KMS-11 (cell line): Measurements from ENCODE around the gene RIOK3.

Experiments used
- H2AFZ ChIP-seq: fragments of 200-600 bp; sonication (generic); 2 replicates; pipeline ENCODE4 v1.6.1; 2016; ENCODE audit warnings: antibody characterized with exemption, mixed run types, low read depth
- H3K27ac ChIP-seq: fragments of 200-600 bp; sonication (generic); 2 replicates; pipeline ENCODE4 v1.6.1; 2016; ENCODE audit warnings: mild to moderate bottlenecking, mixed run types
- H3K27me3 ChIP-seq: fragments of 200-600 bp; sonication (generic); 2 replicates; pipeline ENCODE4 v1.6.1; 2017; ENCODE audit warnings: mild to moderate bottlenecking, low read depth, mixed run types, moderate library complexity; ENCODE audit not compliant: insufficient read depth
- H3K36me3 ChIP-seq: fragments of 200-600 bp; sonication (generic); 2 replicates; pipeline ENCODE4 v1.6.1; 2017; ENCODE audit warnings: mild to moderate bottlenecking, mixed run types; ENCODE audit not compliant: insufficient read depth
- H3K4me1 ChIP-seq: fragments of 200-600 bp; sonication (generic); 2 replicates; pipeline ENCODE4 v1.6.1; 2016; ENCODE audit warnings: mild to moderate bottlenecking, low read depth, mixed run types; ENCODE audit not compliant: poor library complexity, severe bottlenecking
- H3K4me2 ChIP-seq: fragments of 200-600 bp; sonication (generic); 2 replicates; pipeline ENCODE4 v1.7.0; 2016; ENCODE audit warnings: mild to moderate bottlenecking, mixed run types
- H3K4me3 ChIP-seq: fragments of 200-600 bp; sonication (generic); IDR thresholded peaks from 2 replicates; pipeline ENCODE4 v1.6.1; 2017; ENCODE audit warnings: low read depth, low read length, mixed read lengths; ENCODE audit not compliant: insufficient read depth
- H3K79me2 ChIP-seq: fragments of 200-600 bp; sonication (generic); 2 replicates; pipeline ENCODE4 v1.6.1; 2016; ENCODE audit warnings: low read depth, mixed run types; ENCODE audit not compliant: insufficient read depth
- H3K9ac ChIP-seq: fragments of 200-600 bp; sonication (generic); 2 replicates; pipeline ENCODE4 v1.6.1; 2016; ENCODE audit warnings: mild to moderate bottlenecking, mixed run types
- H4K20me1 ChIP-seq: fragments of 200-600 bp; sonication (generic); 2 replicates; pipeline ENCODE4 v1.6.1; 2016; ENCODE audit warnings: mild to moderate bottlenecking, mixed run types; ENCODE audit not compliant: insufficient read depth
- TF ChIP-seq, protein P1 (sequence below): fragments of 200-600 bp; sonication (generic); conservative IDR thresholded peaks from 2 replicates; pipeline ENCODE4 v1.6.1; 2017; ENCODE audit warnings: low read depth, mild to moderate bottlenecking, antibody characterized with exemption, low read length, moderate library complexity, mixed read lengths

RIOK3 gene

DNA sequence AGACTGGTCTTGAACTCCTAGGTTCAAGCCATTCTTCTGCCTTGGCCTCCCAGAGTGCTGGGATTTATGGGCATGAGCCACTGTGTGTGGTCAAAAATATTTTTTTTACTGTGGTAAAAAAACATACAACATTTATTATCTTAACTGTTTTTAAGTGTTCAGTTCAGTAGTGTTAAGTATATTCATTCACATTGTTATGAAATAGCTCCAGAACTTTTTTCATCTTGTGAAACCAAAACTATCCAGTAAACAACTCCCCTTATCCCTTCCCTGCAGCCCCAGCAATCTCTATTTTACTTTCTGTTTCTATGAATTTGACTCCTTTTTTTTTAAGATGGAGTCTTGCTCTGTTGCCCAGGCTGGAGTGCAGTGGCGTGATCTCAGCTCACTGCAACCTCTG is 59.6 kb downstream of the RIOK3 start:
- no peak overlapping the region for H3K4me3 ChIP-seq
- H3K4me1 ChIP-seq, result peaks cover 25% of the 10 kb centered on the region
- H3K4me2 ChIP-seq, result no peak overlapping the region
- no peaks in the 10 kb centered on the region for H3K27me3 ChIP-seq
- no peaks in the 10 kb centered on the region for H3K79me2 ChIP-seq
- no peak overlapping the region for H3K27ac ChIP-seq
- no peaks in the 10 kb centered on the region for H4K20me1 ChIP-seq
- peaks cover 3% of the 10 kb centered on the region; the same call in 1 of the 2 replicates for H3K36me3 ChIP-seq
- TF ChIP-seq, protein P1, sequence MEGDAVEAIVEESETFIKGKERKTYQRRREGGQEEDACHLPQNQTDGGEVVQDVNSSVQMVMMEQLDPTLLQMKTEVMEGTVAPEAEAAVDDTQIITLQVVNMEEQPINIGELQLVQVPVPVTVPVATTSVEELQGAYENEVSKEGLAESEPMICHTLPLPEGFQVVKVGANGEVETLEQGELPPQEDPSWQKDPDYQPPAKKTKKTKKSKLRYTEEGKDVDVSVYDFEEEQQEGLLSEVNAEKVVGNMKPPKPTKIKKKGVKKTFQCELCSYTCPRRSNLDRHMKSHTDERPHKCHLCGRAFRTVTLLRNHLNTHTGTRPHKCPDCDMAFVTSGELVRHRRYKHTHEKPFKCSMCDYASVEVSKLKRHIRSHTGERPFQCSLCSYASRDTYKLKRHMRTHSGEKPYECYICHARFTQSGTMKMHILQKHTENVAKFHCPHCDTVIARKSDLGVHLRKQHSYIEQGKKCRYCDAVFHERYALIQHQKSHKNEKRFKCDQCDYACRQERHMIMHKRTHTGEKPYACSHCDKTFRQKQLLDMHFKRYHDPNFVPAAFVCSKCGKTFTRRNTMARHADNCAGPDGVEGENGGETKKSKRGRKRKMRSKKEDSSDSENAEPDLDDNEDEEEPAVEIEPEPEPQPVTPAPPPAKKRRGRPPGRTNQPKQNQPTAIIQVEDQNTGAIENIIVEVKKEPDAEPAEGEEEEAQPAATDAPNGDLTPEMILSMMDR, result no peak
- no peak overlapping the region for H3K9ac ChIP-seq
- no peak overlapping the region for H2AFZ ChIP-seq

DNA sequence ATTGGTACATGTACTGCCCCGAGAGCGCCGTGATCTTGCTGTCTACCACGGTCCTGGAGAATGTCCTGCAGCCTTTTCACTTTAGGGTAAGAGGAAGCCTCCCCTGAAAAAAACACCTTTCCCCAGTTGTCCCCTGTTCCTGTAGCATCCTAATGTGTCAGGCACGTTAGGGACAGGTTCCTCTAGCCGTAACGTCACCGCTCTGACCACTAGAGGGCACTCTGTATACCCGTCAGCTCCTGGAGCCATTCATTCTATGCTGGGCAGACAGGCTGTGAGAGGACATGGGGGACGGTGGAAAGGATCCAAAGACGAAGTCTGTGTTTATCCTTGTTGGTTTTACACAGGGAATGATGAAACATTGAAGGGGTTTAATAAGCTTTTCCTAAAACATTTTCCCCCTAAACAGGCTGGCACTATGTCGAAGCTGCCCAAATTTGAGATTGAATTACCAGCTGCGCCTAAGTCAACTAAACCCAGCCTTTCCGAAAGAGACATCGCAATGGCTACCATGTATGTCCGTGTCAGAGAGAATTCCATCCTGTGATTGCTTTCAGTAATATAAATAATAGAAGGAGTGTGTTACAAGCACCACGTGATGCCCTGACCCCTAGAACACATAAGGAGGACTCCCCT is 62.9 kb downstream of the RIOK3 start:
- H3K27ac ChIP-seq, result no peak overlapping the region
- no peak overlapping the region for H3K4me3 ChIP-seq
- TF ChIP-seq, protein P1, result peak; percentile 94
- no peak overlapping the region for H3K9ac ChIP-seq
- H3K27me3 ChIP-seq, result no peaks in the 10 kb centered on the region
- H3K36me3 ChIP-seq, result peaks cover 9% of the 10 kb centered on the region; the same call in 1 of the 2 replicates
- H3K4me2 ChIP-seq, result no peak overlapping the region
- no peaks in the 10 kb centered on the region for H3K79me2 ChIP-seq
- no peaks in the 10 kb centered on the region for H4K20me1 ChIP-seq
- H2AFZ ChIP-seq, result no peak overlapping the region
- peaks cover 15% of the 10 kb centered on the region for H3K4me1 ChIP-seq

DNA sequence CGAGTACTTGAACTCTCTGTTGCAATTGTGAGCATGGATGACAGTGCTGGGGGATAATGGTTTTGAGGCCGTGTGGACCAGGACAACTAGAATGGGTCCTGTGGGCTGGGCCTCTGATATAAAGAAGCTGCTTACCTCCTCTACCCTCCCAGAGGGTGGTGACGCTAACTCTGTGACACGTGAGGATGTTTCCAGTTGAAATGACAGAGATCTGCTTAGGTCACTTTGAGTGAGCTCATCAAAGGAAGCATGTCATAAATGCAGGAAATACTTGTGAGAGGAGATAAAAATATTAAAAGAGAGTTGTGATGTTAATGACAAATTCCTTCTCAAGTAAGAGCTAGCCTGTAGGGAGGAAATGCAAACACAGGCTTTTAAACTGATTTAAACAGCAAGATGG is 66.6 kb downstream of the RIOK3 start:
- Histone ChIP-seq H3K79me2 (no peaks in the 10 kb centered on the region), H3K27ac (no peak overlapping the region), H4K20me1 (no peaks in the 10 kb centered on the region), H3K4me2 (no peak overlapping the region), H3K36me3 (peaks cover 18% of the 10 kb centered on the region; the same call in 1 of the 2 replicates), H3K4me1 (no peaks in the 10 kb centered on the region), H3K4me3 (no peak overlapping the region), H3K27me3 (no peaks in the 10 kb centered on the region), H2AFZ (no peak overlapping the region), H3K9ac (no peak overlapping the region)
- TF ChIP-seq, protein P1, result no peak

DNA sequence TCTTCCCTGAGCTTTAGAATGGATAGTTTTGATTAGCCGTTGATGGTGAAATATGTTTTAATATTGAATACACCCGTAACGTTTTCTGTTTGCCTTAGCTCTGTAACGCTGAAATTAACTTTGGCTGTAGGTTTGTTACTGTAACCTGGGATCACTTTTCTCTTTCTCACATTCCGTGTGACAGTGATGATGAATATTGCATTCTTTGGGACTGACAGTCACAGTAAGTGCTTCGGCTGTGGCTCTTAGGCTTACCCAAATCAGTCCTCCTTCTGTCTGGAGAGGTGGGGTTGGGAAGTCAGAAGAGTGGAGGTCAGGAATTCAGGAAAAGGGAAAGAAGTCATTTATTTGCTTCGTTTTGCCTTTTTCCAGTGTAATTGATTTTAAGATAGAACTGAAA is 68.2 kb downstream of the RIOK3 start:
- Histone ChIP-seq H4K20me1 (no peaks in the 10 kb centered on the region), H3K79me2 (no peaks in the 10 kb centered on the region), H3K4me1 (no peaks in the 10 kb centered on the region), H3K9ac (no peak overlapping the region), H3K4me3 (no peak overlapping the region), H3K27me3 (no peaks in the 10 kb centered on the region), H3K4me2 (no peak overlapping the region), H3K36me3 (peaks cover 18% of the 10 kb centered on the region; the same call in 1 of the 2 replicates), H2AFZ (no peak overlapping the region), H3K27ac (no peak overlapping the region)
- TF ChIP-seq, protein P1, result no peak
